HepG2 (cell line): Measurements from ENCODE around the gene CALR. TPM values are rescaled to one million over a fixed set of nuclear protein-coding genes. Genes with fewer than 3 reads are reported as not detected.
"Not testable (repeated sequence)": the region's sequence is repeated elsewhere in the genome, so short reads cannot be mapped to it uniquely, and the experiment has no call there.

ENCODE experiments used
- ATAC-seq: fragments of 200-7000 bp; cut with Tn5 transposase; 3 replicates; pipeline ENCODE4 v1.9.1; 2020; ENCODE audit warnings: mild to moderate bottlenecking, moderate library complexity
- BruUV-seq: library from RNA; stranded (reverse); fragments of 400-500 nt; replicated peaks from 2 replicates; lab custom pipeline; 2021; lab: Mats Ljungman, UMichigan
- CTCF ChIA-PET: fragments of 300-600 bp; formaldehyde crosslinking; extraction: SDS; loops from one replicate; lab custom pipeline; 2021; ENCODE audit warnings: low total read pairs, inconsistent platforms, low intra/inter-chr PET ratio; lab: Yijun Ruan, JAX
- POLR2A ChIA-PET: fragments of 350-600 bp; sonication (Branson Sonifier 250); formaldehyde crosslinking; loops from one replicate; lab custom pipeline; 2020; ENCODE audit warnings: antibody characterized with exemption, inconsistent platforms; lab: Yijun Ruan, JAX
- DNase-seq: peaks from one replicate; pipeline ENCODE4 v3.0.0-alpha.2; 2015; ENCODE audit warnings: low spot score
- FAIRE-seq: peaks from 3 replicates; lab custom pipeline; 2011; peaks lifted over from hg19 to GRCh38; lab: Jason Lieb, UNC
- H2AFZ ChIP-seq: one replicate; pipeline ENCODE4 v1.6.1; 2011; ENCODE audit warnings: low read length, inconsistent platforms
- H3K27ac ChIP-seq: fragments of 300-600 bp; 3 replicates; pipeline ENCODE4 v1.8.0; 2011; ENCODE audit warnings: mixed run types, mild to moderate bottlenecking, mixed read lengths, low read length, inconsistent platforms; ENCODE audit not compliant: insufficient read depth; ENCODE audit errors: extremely low read length
- H3K27me3 ChIP-seq, 2 experiments: fragments of 200-600 bp in 1 of 2; 2 replicates in 1 of 2; 3 replicates in 1 of 2; pipeline versions ENCODE4 v1.6.0 to v1.8.0; 2011; ENCODE audit warnings: low read length in 2 of 2, mild to moderate bottlenecking in 2 of 2, moderate library complexity in 2 of 2, inconsistent platforms in 1 of 2; ENCODE audit not compliant: insufficient read depth in 2 of 2, control insufficient read depth in 1 of 2
- H3K36me3 ChIP-seq, 2 experiments: fragments of 200-600 bp in 1 of 2; replicated peaks in 1 of 2; 2 replicates in 1 of 2; 3 replicates in 1 of 2; pipeline versions ENCODE4 v1.5.1 to v1.8.0; 2011; ENCODE audit warnings: low read length in 2 of 2, inconsistent platforms in 1 of 2; ENCODE audit not compliant: insufficient read depth in 2 of 2, control insufficient read depth in 1 of 2
- H3K4me1 ChIP-seq: 2 replicates; pipeline ENCODE4 v1.5.1; 2012; ENCODE audit warnings: low read length, inconsistent platforms; ENCODE audit not compliant: insufficient read depth
- H3K4me2 ChIP-seq: 2 replicates; pipeline ENCODE4 v1.6.0; 2011; ENCODE audit warnings: low read depth, low read length, inconsistent platforms
- H3K4me3 ChIP-seq, 3 experiments: fragments of 200-600 bp in 1 of 3; sonication (generic), shearing (Covaris generic) in 1 of 3; replicated peaks in 1 of 3; 2 replicates each; pipeline ENCODE4 v1.5.1; 2011 to 2016; ENCODE audit warnings: low read length in 3 of 3, inconsistent platforms in 2 of 3, low read depth in 2 of 3, mild to moderate bottlenecking in 2 of 3, control low read depth in 1 of 3, mixed read lengths in 1 of 3; ENCODE audit not compliant: insufficient read depth in 1 of 3
- H3K79me2 ChIP-seq: one replicate; pipeline ENCODE4 v1.6.1; 2011; ENCODE audit warnings: low read length, inconsistent platforms; ENCODE audit not compliant: insufficient read depth
- H3K9ac ChIP-seq: 2 replicates; pipeline ENCODE4 v1.6.0; 2011; ENCODE audit warnings: mild to moderate bottlenecking, low read depth, low read length, inconsistent platforms; ENCODE audit not compliant: insufficient read depth
- H3K9me3 ChIP-seq: 2 replicates; pipeline ENCODE4 v1.5.1; 2012; ENCODE audit warnings: mild to moderate bottlenecking, low read length
- H4K20me1 ChIP-seq: 2 replicates; pipeline ENCODE4 v1.6.0; 2011; ENCODE audit warnings: inconsistent platforms, mild to moderate bottlenecking, low read length, moderate library complexity; ENCODE audit not compliant: insufficient read depth
- ATF7 ChIP-seq, 2 experiments: fragments of 450-650 bp in 1 of 2; sonication (generic) in 1 of 2; formaldehyde crosslinking in 1 of 2; IDR thresholded peaks; 2 replicates each; pipeline versions ENCODE4 v1.4.0 to v1.6.1; 2016 to 2020; ENCODE audit warnings: antibody characterized with exemption in 1 of 2, mild to moderate bottlenecking in 1 of 2, missing genetic modification reagents in 1 of 2
- FLYWCH1 ChIP-seq: sonication (generic); formaldehyde crosslinking; IDR thresholded peaks from 2 replicates; pipeline ENCODE4 v1.8.1; 2023; ENCODE audit warnings: mild to moderate bottlenecking, missing genetic modification reagents
- NCOA2 ChIP-seq: sonication (generic); formaldehyde crosslinking; IDR thresholded peaks from 2 replicates; pipeline ENCODE4 v1.8.0; 2022; ENCODE audit warnings: inconsistent platforms
- NFYC ChIP-seq: IDR thresholded peaks from 2 replicates; pipeline ENCODE4 v1.6.1; 2016; ENCODE audit warnings: missing genetic modification reagents, missing compliant biosample characterization
- RARA ChIP-seq: IDR thresholded peaks from 2 replicates; pipeline ENCODE4 v1.6.1; 2016; ENCODE audit warnings: missing genetic modification reagents, missing compliant biosample characterization
- ZBTB46 ChIP-seq: sonication (generic); formaldehyde crosslinking; IDR thresholded peaks from 2 replicates; pipeline ENCODE4 v1.4.0; 2020; ENCODE audit warnings: mild to moderate bottlenecking, missing genetic modification reagents, borderline replicate concordance
- ZNF841 ChIP-seq: sonication (generic); formaldehyde crosslinking; IDR thresholded peaks from 2 replicates; pipeline ENCODE4 v1.8.1; 2023; ENCODE audit warnings: missing genetic modification reagents, borderline replicate concordance
- WGBS: methylation state at CpG from one replicate; pipeline ENCODE4 v1.1.6; 2017; ENCODE audit warnings: low lambda C conversion rate; 5-methylcytosine and 5-hydroxymethylcytosine counted together
- in situ Hi-C: cut with HindIII; loops from 2 replicates; pipeline ENCODE4 v1.10.0; 2017; ENCODE audit warnings: low pct_unique_long_range_greater_than_20kb; ENCODE audit not compliant: extremely low pct_ligation_motif_present
- intact Hi-C: fragments of 100-400 bp; cut with micrococcal nuclease; formaldehyde crosslinking; loops from one replicate; pipeline ENCODE4 v1.10.0; 2022; ENCODE audit not compliant: unreplicated experiment
- polyA plus RNA-seq, 8 experiments: library from polyadenylated mRNA; depleted of rRNA in 3 of 8; stranded (reverse) in 7 of 8; unstranded in 1 of 8; fragments of >200 nt; fragmentation: Illumina TruSeq in 4 of 8; extraction: Trizol in 4 of 8; gene quantifications; 2 replicates each; pipeline versions ENCODE4 v1.2.1 to v1.2.3, GENCODE V29; 2011 to 2016; ENCODE audit warnings: low read depth in 4 of 8, missing spikeins in 1 of 8, mixed read lengths in 1 of 8; ENCODE audit not compliant: insufficient read depth in 1 of 8
- total RNA-seq, 5 experiments: library from RNA; depleted of rRNA; stranded (reverse); fragments of >200 nt; fragmentation: Illumina TruSeq; extraction: Trizol; gene quantifications; 2 replicates each; pipeline ENCODE4 v1.2.3, GENCODE V29; 2016; ENCODE audit warnings: low read depth in 1 of 5

The CALR gene
- total and polyA plus RNA-seq, 2 of the 13 experiments (the other 11 are each of a cell fraction or from before 2014, with no cell fraction given) = 898 to 934 TPM

- TF ChIP-seq RARA (no peak), FLYWCH1 (CRISPR knock-in tag) (no peak), NCOA2 (CRISPR knock-in tag) (no peak), ZNF841 (CRISPR knock-in tag) (no peak), ATF7 (IDR thresholded peaks at IDR 0.05) (no peak), ATF7 (CRISPR knock-in tag; IDR thresholded peaks at IDR 0.05) (no peak), NFYC (CRISPR knock-in tag) (no peak)
These were observed 16.2 kb downstream of the CALR start (continued) for GRCh38 chr19:12954612-12954962.

GRCh38 chr19:12955575-12955974 lies 17.2 kb downstream of the CALR start:
- FAIRE-seq, H3K27me3 ChIP-seq, H4K20me1 ChIP-seq, intact Hi-C loops: not testable (repeated sequence)
- Histone ChIP-seq H3K4me3 (peak overlapping the region; percentile 82 to 93 (median 89)), H3K79me2 (peaks cover 24% of the 10 kb centered on the region)
- TF ChIP-seq ZBTB46 = 0 out of 2 replicates have a peak, but pooled peaks have one; percentile 8
- TF ChIP-seq, all 625 proteins: peak for 1; not testable (repeated sequence) for 624
- in situ Hi-C loops, BruUV-seq, H3K9me3 ChIP-seq, H2AFZ ChIP-seq, CTCF ChIA-PET, DNase-seq, ATAC-seq: not testable (repeated sequence)
- H3K9ac ChIP-seq = peak overlapping the region; percentile 93
- peaks cover 23% of the 10 kb centered on the region for H3K4me1 ChIP-seq
- H3K4me2 ChIP-seq = peak overlapping the region; percentile 82
- POLR2A ChIA-PET = interaction anchor here (1.5 to 3.9 kb wide), 2 partner anchors 9 to 10 kb away, joined by 6 to 25 read pairs; partner anchors contain the start of gene RAD23A
- peak overlapping the region; percentile 17 for H3K27ac ChIP-seq
- 91% methylated on average over 9 of the region's 9 CpGs for WGBS
- H3K36me3 ChIP-seq = peaks cover 13 to 29% of the 10 kb centered on the region in 2 experiments; a peak in 4 of 5 replicates
